Colonic mucosa (tissue), 4 donors: ENCODE results near the gene TBL1Y. TPM values are rescaled to one million over a fixed set of nuclear protein-coding genes. Genes with fewer than 3 reads are reported as not detected.

Source experiments
- DNase-seq: peaks from one replicate; pipeline ENCODE4 v3.0.0-alpha.2; 2020
- H3K27ac ChIP-seq: fragments of 200-600 bp; one replicate; pipeline ENCODE4 v1.8.0; 2021
- H3K27me3 ChIP-seq: fragments of 200-600 bp; one replicate; pipeline ENCODE4 v1.8.0; 2021
- H3K36me3 ChIP-seq: fragments of 200-600 bp; one replicate; pipeline ENCODE4 v1.8.0; 2021
- H3K4me1 ChIP-seq: fragments of 200-600 bp; one replicate; pipeline ENCODE4 v1.8.0; 2021; ENCODE audit warnings: mild to moderate bottlenecking
- H3K4me3 ChIP-seq: fragments of 200-600 bp; one replicate; pipeline ENCODE4 v1.8.0; 2021
- H3K9ac ChIP-seq, 2 donors: one replicate each; pipeline ENCODE4 v1.7.0; 2013; ENCODE audit warnings: control low read depth in 2 of 2, low read depth in 2 of 2, low read length in 2 of 2
- H3K9me3 ChIP-seq: fragments of 200-600 bp; one replicate; pipeline ENCODE4 v1.8.0; 2021
- CTCF ChIP-seq: fragments of 200-600 bp; IDR thresholded peaks from one replicate; pipeline ENCODE4 v1.8.0; 2022; ENCODE audit warnings: antibody characterized with exemption, mild to moderate bottlenecking
- intact Hi-C: fragments of 100-400 bp; cut with DNase I; formaldehyde crosslinking; loops from one replicate; pipeline ENCODE4 v1.14.1; 2022
- total RNA-seq, 2 donors: library from RNA; stranded (reverse); fragmentation: NEBNext Ultra II Directional in 1 of 2; extraction: Animal tissue kit (Norgen Biotek cat#: 25700) in 1 of 2; gene quantifications; one replicate each; pipeline ENCODE4 v1.2.1, GENCODE V29; 2021
- donor health status: healthy.
- donor health status: DM: no; HTN: no; CAD: no.
- donor health status: DM: no; HTN: no; CAD: no.

The TBL1Y gene
- total RNA-seq, 2 donors from 2014 or later = not detected

- H3K27me3 ChIP-seq = no peaks in the 10 kb centered on the region
These were observed 17.8 kb downstream of the TBL1Y start for GRCh38 chrY:6928265-6928664.

GRCh38 chrY:6929237-6929636, 18.7 kb downstream of the TBL1Y start:
- no peaks in the 10 kb centered on the region for H3K4me1 ChIP-seq
- no peaks in the 10 kb centered on the region for H3K27me3 ChIP-seq
- no peak for DNase-seq
- no peak overlapping the region for H3K27ac ChIP-seq
- H3K9me3 ChIP-seq = no peaks in the 10 kb centered on the region
- no peaks in the 10 kb centered on the region for H3K36me3 ChIP-seq
- intact Hi-C loops = no loop called here
- no peak overlapping the region for H3K4me3 ChIP-seq
- H3K9ac ChIP-seq = no peak overlapping the region
- no peak for TF ChIP-seq CTCF

More at GRCh38 chrY:6928265-6928664, 17.8 kb downstream of the TBL1Y start:
- no peaks in the 10 kb centered on the region for H3K9me3 ChIP-seq
- no peak for DNase-seq
- intact Hi-C loops = no loop called here
- H3K4me1 ChIP-seq = no peaks in the 10 kb centered on the region
- no peaks in the 10 kb centered on the region for H3K36me3 ChIP-seq
- H3K27ac ChIP-seq = no peak overlapping the region
- no peak overlapping the region for H3K9ac ChIP-seq
- TF ChIP-seq CTCF = no peak
- no peak overlapping the region for H3K4me3 ChIP-seq

- intact Hi-C loops = no loop called here
- H3K9me3 ChIP-seq = no peaks in the 10 kb centered on the region
- no peak for DNase-seq
- H3K36me3 ChIP-seq = no peaks in the 10 kb centered on the region
- H3K4me1 ChIP-seq = no peaks in the 10 kb centered on the region
- no peak overlapping the region for H3K9ac ChIP-seq
- TF ChIP-seq CTCF = no peak
- H3K4me3 ChIP-seq = no peak overlapping the region
- no peaks in the 10 kb centered on the region for H3K27me3 ChIP-seq
- no peak overlapping the region for H3K27ac ChIP-seq
These were observed 21.4 kb downstream of the TBL1Y start for GRCh38 chrY:6931779-6932396.

GRCh38 chrY:6935497-6935896, 25.0 kb downstream of the TBL1Y start:
- Histone ChIP-seq H3K27me3 (no peaks in the 10 kb centered on the region), H3K9me3 (no peaks in the 10 kb centered on the region), H3K27ac (no peak overlapping the region), H3K4me1 (no peaks in the 10 kb centered on the region), H3K4me3 (no peak overlapping the region), H3K36me3 (no peaks in the 10 kb centered on the region), H3K9ac (no peak overlapping the region)
- no peak for TF ChIP-seq CTCF
- no peak for DNase-seq
- intact Hi-C loops = no loop called here

- no peak overlapping the region for H3K27ac ChIP-seq
- no peak for TF ChIP-seq CTCF
- H3K4me3 ChIP-seq = no peak overlapping the region
- H3K9me3 ChIP-seq = no peaks in the 10 kb centered on the region
- DNase-seq = no peak
- no peaks in the 10 kb centered on the region for H3K4me1 ChIP-seq
- H3K27me3 ChIP-seq = no peaks in the 10 kb centered on the region
- H3K36me3 ChIP-seq = no peaks in the 10 kb centered on the region
- no peak overlapping the region for H3K9ac ChIP-seq
- intact Hi-C loops = no loop called here
These were observed 37.2 kb downstream of the TBL1Y start for GRCh38 chrY:6947695-6948094.
